ENCODE data around the gene LPP. TPM values are rescaled to one million over a fixed set of nuclear protein-coding genes. Genes with fewer than 3 reads are reported as not detected.

LPP gene
- total and polyA plus RNA-seq, 2 of the 13 experiments (the other 11 are each of a cell fraction or from before 2014, with no cell fraction given), result 19.2 to 29.9 TPM

DNA sequence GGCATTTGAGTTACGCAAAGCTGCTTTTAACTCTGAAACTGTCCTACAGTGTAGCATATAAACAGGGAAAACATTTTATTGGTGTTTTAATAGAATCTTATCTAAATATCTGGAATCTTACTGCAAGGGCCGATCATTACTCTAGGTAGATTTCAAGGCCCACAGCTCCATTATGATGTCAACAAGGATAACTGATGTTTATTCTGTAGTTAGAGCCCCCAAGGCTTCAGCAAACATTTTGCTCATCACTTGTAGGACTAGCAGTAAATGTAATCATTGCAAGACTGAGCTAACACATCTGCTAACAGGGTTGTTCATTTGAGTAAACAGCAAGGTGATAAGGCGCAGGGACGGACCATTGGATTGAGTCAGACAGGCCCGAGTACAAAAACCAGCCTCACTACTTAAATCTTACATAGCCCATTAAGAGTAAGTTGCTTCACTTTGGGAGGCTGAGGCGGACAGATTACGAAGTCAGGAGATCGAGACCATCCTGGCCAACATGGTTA, 685.3 kb downstream of the LPP start (continued):
- TF ChIP-seq NFRKB (IDR thresholded peaks at IDR 0.05) (no peak), MYC (CRISPR knock-in tag; IDR thresholded peaks at IDR 0.05; ENCODE audit: borderline replicate concordance) (no peak), LBX2 (CRISPR knock-in tag; IDR thresholded peaks at IDR 0.05; ENCODE audit: borderline replicate concordance) (no peak), ZNF337 (CRISPR knock-in tag; IDR thresholded peaks at IDR 0.05; ENCODE audit: borderline replicate concordance, low read depth) (peak; percentile 77; the same call in 1 of the 2 replicates), ISL2 (CRISPR knock-in tag; IDR thresholded peaks at IDR 0.05) (peak; percentile 98), ZNF703 (CRISPR knock-in tag; IDR thresholded peaks at IDR 0.05; ENCODE audit: borderline replicate concordance) (peak; percentile 94), TRIM24 (CRISPR knock-in tag; IDR thresholded peaks at IDR 0.05) (no peak), AKAP8 (CRISPR knock-in tag; IDR thresholded peaks at IDR 0.05) (no peak), ZNF570 (CRISPR knock-in tag; IDR thresholded peaks at IDR 0.05; ENCODE audit: borderline replicate concordance) (no peak), BCL6 (CRISPR knock-in tag; IDR thresholded peaks at IDR 0.05) (peak; percentile 91), ZNF256 (CRISPR knock-in tag; conservative IDR thresholded peaks at IDR 0.05) (no peak), CEBPG (CRISPR knock-in tag; IDR thresholded peaks at IDR 0.05) (peak; percentile 93), U2AF2 (IDR thresholded peaks at IDR 0.05; ENCODE audit: low read depth, low read length) (no peak), CCDC6 (CRISPR knock-in tag; IDR thresholded peaks at IDR 0.05) (peak; percentile 79), SIN3B (IDR thresholded peaks at IDR 0.05; ENCODE audit: low read length) (no peak), ZNF841 (CRISPR knock-in tag; IDR thresholded peaks at IDR 0.05; ENCODE audit: borderline replicate concordance) (no peak), THAP9 (CRISPR knock-in tag; IDR thresholded peaks at IDR 0.05; ENCODE audit: borderline replicate concordance) (no peak), ZSCAN22 (CRISPR knock-in tag; IDR thresholded peaks at IDR 0.05) (no peak)
- TF ChIP-seq, protein P1, sequence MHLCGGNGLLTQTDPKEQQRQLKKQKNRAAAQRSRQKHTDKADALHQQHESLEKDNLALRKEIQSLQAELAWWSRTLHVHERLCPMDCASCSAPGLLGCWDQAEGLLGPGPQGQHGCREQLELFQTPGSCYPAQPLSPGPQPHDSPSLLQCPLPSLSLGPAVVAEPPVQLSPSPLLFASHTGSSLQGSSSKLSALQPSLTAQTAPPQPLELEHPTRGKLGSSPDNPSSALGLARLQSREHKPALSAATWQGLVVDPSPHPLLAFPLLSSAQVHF (CRISPR knock-in tag; IDR thresholded peaks at IDR 0.05), result no peak
- TF ChIP-seq, protein P2, sequence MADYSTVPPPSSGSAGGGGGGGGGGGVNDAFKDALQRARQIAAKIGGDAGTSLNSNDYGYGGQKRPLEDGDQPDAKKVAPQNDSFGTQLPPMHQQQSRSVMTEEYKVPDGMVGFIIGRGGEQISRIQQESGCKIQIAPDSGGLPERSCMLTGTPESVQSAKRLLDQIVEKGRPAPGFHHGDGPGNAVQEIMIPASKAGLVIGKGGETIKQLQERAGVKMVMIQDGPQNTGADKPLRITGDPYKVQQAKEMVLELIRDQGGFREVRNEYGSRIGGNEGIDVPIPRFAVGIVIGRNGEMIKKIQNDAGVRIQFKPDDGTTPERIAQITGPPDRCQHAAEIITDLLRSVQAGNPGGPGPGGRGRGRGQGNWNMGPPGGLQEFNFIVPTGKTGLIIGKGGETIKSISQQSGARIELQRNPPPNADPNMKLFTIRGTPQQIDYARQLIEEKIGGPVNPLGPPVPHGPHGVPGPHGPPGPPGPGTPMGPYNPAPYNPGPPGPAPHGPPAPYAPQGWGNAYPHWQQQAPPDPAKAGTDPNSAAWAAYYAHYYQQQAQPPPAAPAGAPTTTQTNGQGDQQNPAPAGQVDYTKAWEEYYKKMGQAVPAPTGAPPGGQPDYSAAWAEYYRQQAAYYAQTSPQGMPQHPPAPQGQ (CRISPR knock-in tag; IDR thresholded peaks at IDR 0.05; ENCODE audit: borderline replicate concordance), result 0 out of 2 replicates have a peak, but pooled peaks have one; percentile 71
- TF ChIP-seq, protein P3, sequence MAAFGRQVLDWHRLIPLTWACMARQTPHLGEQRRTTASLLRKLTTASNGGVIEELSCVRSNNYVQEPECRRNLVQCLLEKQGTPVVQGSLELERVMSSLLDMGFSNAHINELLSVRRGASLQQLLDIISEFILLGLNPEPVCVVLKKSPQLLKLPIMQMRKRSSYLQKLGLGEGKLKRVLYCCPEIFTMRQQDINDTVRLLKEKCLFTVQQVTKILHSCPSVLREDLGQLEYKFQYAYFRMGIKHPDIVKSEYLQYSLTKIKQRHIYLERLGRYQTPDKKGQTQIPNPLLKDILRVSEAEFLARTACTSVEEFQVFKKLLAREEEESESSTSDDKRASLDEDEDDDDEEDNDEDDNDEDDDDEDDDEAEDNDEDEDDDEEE (CRISPR knock-in tag; IDR thresholded peaks at IDR 0.05), result no peak
- TF ChIP-seq, protein P4, sequence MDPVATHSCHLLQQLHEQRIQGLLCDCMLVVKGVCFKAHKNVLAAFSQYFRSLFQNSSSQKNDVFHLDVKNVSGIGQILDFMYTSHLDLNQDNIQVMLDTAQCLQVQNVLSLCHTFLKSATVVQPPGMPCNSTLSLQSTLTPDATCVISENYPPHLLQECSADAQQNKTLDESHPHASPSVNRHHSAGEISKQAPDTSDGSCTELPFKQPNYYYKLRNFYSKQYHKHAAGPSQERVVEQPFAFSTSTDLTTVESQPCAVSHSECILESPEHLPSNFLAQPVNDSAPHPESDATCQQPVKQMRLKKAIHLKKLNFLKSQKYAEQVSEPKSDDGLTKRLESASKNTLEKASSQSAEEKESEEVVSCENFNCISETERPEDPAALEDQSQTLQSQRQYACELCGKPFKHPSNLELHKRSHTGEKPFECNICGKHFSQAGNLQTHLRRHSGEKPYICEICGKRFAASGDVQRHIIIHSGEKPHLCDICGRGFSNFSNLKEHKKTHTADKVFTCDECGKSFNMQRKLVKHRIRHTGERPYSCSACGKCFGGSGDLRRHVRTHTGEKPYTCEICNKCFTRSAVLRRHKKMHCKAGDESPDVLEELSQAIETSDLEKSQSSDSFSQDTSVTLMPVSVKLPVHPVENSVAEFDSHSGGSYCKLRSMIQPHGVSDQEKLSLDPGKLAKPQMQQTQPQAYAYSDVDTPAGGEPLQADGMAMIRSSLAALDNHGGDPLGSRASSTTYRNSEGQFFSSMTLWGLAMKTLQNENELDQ (CRISPR knock-in tag; IDR thresholded peaks at IDR 0.05; ENCODE audit: borderline replicate concordance), result no peak
